ENCODE data around the gene BABAM1. TPM values are rescaled to one million over a fixed set of nuclear protein-coding genes. Genes with fewer than 3 reads are reported as not detected.

BABAM1 gene
- polyA plus RNA-seq, 3 donors, result 76.9 to 106 (median 90.3) TPM

GRCh38 chr19:17259934-17260333 is 7.3 kb upstream of the BABAM1 start:
- no peaks in the 10 kb centered on the region for H3K36me3 Mint-ChIP-seq
- Histone ChIP-seq H2AFZ (ENCODE audit: insufficient read depth, low read depth, low read length, poor library complexity, severe bottlenecking) (no peak overlapping the region), H3K27me3 (ENCODE audit: control insufficient read depth in 2 of 2, insufficient read depth in 2 of 2, low read length in 2 of 2) (no peaks in the 10 kb centered on the region), H3K9ac (ENCODE audit: insufficient read depth, low read length, poor library complexity, severe bottlenecking) (no peak overlapping the region), H3K79me2 (ENCODE audit: insufficient read depth, low read length) (no peaks in the 10 kb centered on the region), H3K4me1 (ENCODE audit: control insufficient read depth in 1 of 2, insufficient read depth in 2 of 2, low read length in 2 of 2) (no peaks in the 10 kb centered on the region), H3K4me3 (replicated peaks in 1 of 3; ENCODE audit: low read depth in 2 of 3, low read length in 3 of 3) (no peak overlapping the region), H3K9me3 (replicated peaks in 1 of 2; ENCODE audit: control insufficient read depth in 1 of 2, insufficient read depth in 1 of 2, low read length in 2 of 2) (no peaks in the 10 kb centered on the region), H4K20me1 (ENCODE audit: insufficient read depth, low read length) (no peaks in the 10 kb centered on the region), H3K27ac (ENCODE audit: low read depth in 1 of 2, low read length in 2 of 2) (no peak overlapping the region), H3K36me3 (replicated peaks in 1 of 2; ENCODE audit: control insufficient read depth in 1 of 2, insufficient read depth in 2 of 2, low read length in 2 of 2) (no peaks in the 10 kb centered on the region), H3K4me2 (replicated peaks; ENCODE audit: extremely low read depth, low read length, poor library complexity, severe bottlenecking) (no peak overlapping the region)
- TF ChIP-seq CTCF (IDR thresholded peaks at IDR 0.05), result no peak
- no peak for DNase-seq
- H3K4me3 Mint-ChIP-seq, result no peak overlapping the region
- H3K27me3 Mint-ChIP-seq (ENCODE audit: low read depth in 3 of 3), result peaks cover 0 to 4% (median 2%) of the 10 kb centered on the region in 3 donors
- intact Hi-C loops (cut with micrococcal nuclease), result loop anchor here in 1 of 2 donors (2.0 to 10.0 kb wide), 2 partner anchors 23 to 595 kb away; partner anchors contain the start of gene RPL18A
- H3K4me1 Mint-ChIP-seq, result peaks cover 10% of the 10 kb centered on the region
- H3K9me3 Mint-ChIP-seq, result peaks cover 0 to 2% (median 0%) of the 10 kb centered on the region in 7 donors
- no CpG with 5 or more reads among the region's 1 CpG for WGBS (ENCODE audit: insufficient coverage)
- H3K27ac Mint-ChIP-seq, result no peak overlapping the region

- Histone ChIP-seq H3K27me3 (ENCODE audit: control insufficient read depth in 2 of 2, insufficient read depth in 2 of 2, low read length in 2 of 2) (no peaks in the 10 kb centered on the region), H3K9me3 (replicated peaks in 1 of 2; ENCODE audit: control insufficient read depth in 1 of 2, insufficient read depth in 1 of 2, low read length in 2 of 2) (no peaks in the 10 kb centered on the region), H2AFZ (ENCODE audit: insufficient read depth, low read depth, low read length, poor library complexity, severe bottlenecking) (no peak overlapping the region), H3K79me2 (ENCODE audit: insufficient read depth, low read length) (no peaks in the 10 kb centered on the region), H3K36me3 (replicated peaks in 1 of 2; ENCODE audit: control insufficient read depth in 1 of 2, insufficient read depth in 2 of 2, low read length in 2 of 2) (no peaks in the 10 kb centered on the region), H3K4me1 (ENCODE audit: control insufficient read depth in 1 of 2, insufficient read depth in 2 of 2, low read length in 2 of 2) (no peaks in the 10 kb centered on the region), H3K9ac (ENCODE audit: insufficient read depth, low read length, poor library complexity, severe bottlenecking) (no peak overlapping the region), H4K20me1 (ENCODE audit: insufficient read depth, low read length) (no peaks in the 10 kb centered on the region), H3K27ac (ENCODE audit: low read depth in 1 of 2, low read length in 2 of 2) (no peak overlapping the region), H3K4me3 (replicated peaks in 1 of 3; ENCODE audit: low read depth in 2 of 3, low read length in 3 of 3) (no peak overlapping the region), H3K4me2 (replicated peaks; ENCODE audit: extremely low read depth, low read length, poor library complexity, severe bottlenecking) (no peak overlapping the region)
- Mint-ChIP-seq H3K4me1 (peaks cover 12% of the 10 kb centered on the region), H3K27ac (no peak overlapping the region), H3K27me3 (ENCODE audit: low read depth in 3 of 3) (peaks cover 0 to 4% (median 2%) of the 10 kb centered on the region in 3 donors), H3K9me3 (peaks cover 0 to 2% (median 0%) of the 10 kb centered on the region in 7 donors), H3K36me3 (no peaks in the 10 kb centered on the region), H3K4me3 (peak overlapping the region in 1 of 2 donors; percentile 8)
- intact Hi-C loops (cut with micrococcal nuclease), result loop anchor here in 1 of 2 donors (10.0 kb wide), 1 partner anchor 594 kb away; the partner anchor contains the start of gene RPL18A
- WGBS (ENCODE audit: insufficient coverage), result 34% methylated on average over 14 of the region's 15 CpGs
- peak; percentile 74 to 84 (median 75) for DNase-seq
- TF ChIP-seq CTCF (IDR thresholded peaks at IDR 0.05), result peak; percentile 96
Observed at GRCh38 chr19:17260842-17261325, 6.4 kb upstream of the BABAM1 start.
